CD14-positive monocyte (primary cell): Measurements from ENCODE around the gene ADORA2B. TPM values are rescaled to one million over a fixed set of nuclear protein-coding genes. Genes with fewer than 3 reads are reported as not detected.

Source experiments
- DNase-seq, 3 donors: peaks; one replicate each; pipeline ENCODE4 v3.0.0-alpha.2; 2011 to 2022
- H2AFZ ChIP-seq: 2 replicates; pipeline ENCODE4 v1.6.0; 2012; ENCODE audit warnings: mild to moderate bottlenecking, low read depth, low read length, inconsistent platforms; ENCODE audit not compliant: insufficient read depth, poor library complexity, severe bottlenecking
- H3K27ac ChIP-seq, 2 donors: 1 replicate in 1 of 2; 2 replicates in 1 of 2; pipeline ENCODE4 v1.5.1; 2012 to 2013; ENCODE audit warnings: low read length in 2 of 2, control low read depth in 1 of 2, inconsistent platforms in 1 of 2, low read depth in 1 of 2, mild to moderate bottlenecking in 1 of 2
- H3K27me3 ChIP-seq, 2 donors: one replicate each; pipeline versions ENCODE4 v1.6.0 to v1.6.1; 2011 to 2013; ENCODE audit warnings: low read length in 2 of 2; ENCODE audit not compliant: control insufficient read depth in 2 of 2, insufficient read depth in 2 of 2
- H3K36me3 ChIP-seq, 2 donors: replicated peaks in 1 of 2; 1 replicate in 1 of 2; 2 replicates in 1 of 2; pipeline versions ENCODE4 v1.5.1 to v1.6.1; 2012 to 2013; ENCODE audit warnings: low read length in 2 of 2, control low read depth in 1 of 2, inconsistent platforms in 1 of 2, mild to moderate bottlenecking in 1 of 2; ENCODE audit not compliant: insufficient read depth in 2 of 2, control insufficient read depth in 1 of 2
- H3K4me1 ChIP-seq, 2 donors: 1 replicate in 1 of 2; 2 replicates in 1 of 2; pipeline versions ENCODE4 v1.5.1 to v1.6.1; 2012 to 2013; ENCODE audit warnings: low read length in 2 of 2, control low read depth in 1 of 2, inconsistent platforms in 1 of 2, mild to moderate bottlenecking in 1 of 2, moderate library complexity in 1 of 2; ENCODE audit not compliant: insufficient read depth in 2 of 2, control insufficient read depth in 1 of 2
- H3K4me2 ChIP-seq: replicated peaks from 2 replicates; pipeline ENCODE3; 2012; ENCODE audit warnings: low read length, moderate library complexity, mild to moderate bottlenecking; ENCODE audit not compliant: poor library complexity, severe bottlenecking; ENCODE audit errors: extremely low read depth
- H3K4me3 ChIP-seq, 3 experiments: fragments of 200-600 bp in 1 of 3; sonication (generic) in 1 of 3; replicated peaks in 1 of 3; 1 replicate in 2 of 3; 2 replicates in 1 of 3; pipeline ENCODE4 v1.5.1; 2011 to 2013; ENCODE audit warnings: low read length in 3 of 3, mild to moderate bottlenecking in 3 of 3, control low read depth in 2 of 3, low read depth in 2 of 3, inconsistent platforms in 1 of 3, moderate library complexity in 1 of 3
- H3K79me2 ChIP-seq: 2 replicates; pipeline ENCODE4 v1.6.0; 2012; ENCODE audit warnings: mild to moderate bottlenecking, control low read depth, inconsistent platforms, low read length, moderate library complexity; ENCODE audit not compliant: insufficient read depth
- H3K9ac ChIP-seq: 2 replicates; pipeline ENCODE4 v1.6.0; 2017; ENCODE audit warnings: low read length, mild to moderate bottlenecking; ENCODE audit not compliant: insufficient read depth, poor library complexity, severe bottlenecking
- H3K9me3 ChIP-seq, 2 donors: replicated peaks in 1 of 2; 1 replicate in 1 of 2; 2 replicates in 1 of 2; pipeline versions ENCODE4 v1.5.1 to v1.6.1; 2012 to 2013; ENCODE audit warnings: low read length in 2 of 2, control low read depth in 1 of 2; ENCODE audit not compliant: control insufficient read depth in 1 of 2, insufficient read depth in 1 of 2
- H4K20me1 ChIP-seq: 2 replicates; pipeline ENCODE4 v1.6.0; 2012; ENCODE audit warnings: mild to moderate bottlenecking, low read length, control low read depth, moderate library complexity; ENCODE audit not compliant: insufficient read depth
- H3K27ac Mint-ChIP-seq, 7 donors: one replicate each; pipeline ENCODE4 v1.8.0; 2020; ENCODE audit warnings: mild to moderate bottlenecking in 7 of 7, mixed read lengths in 7 of 7, moderate library complexity in 6 of 7, inconsistent platforms in 2 of 7
- H3K27me3 Mint-ChIP-seq, 3 donors: one replicate each; pipeline ENCODE4 v1.8.0; 2021 to 2022; ENCODE audit warnings: low read depth in 3 of 3, mild to moderate bottlenecking in 3 of 3, mixed read lengths in 3 of 3, moderate library complexity in 3 of 3, inconsistent platforms in 1 of 3
- H3K36me3 Mint-ChIP-seq, 2 donors: one replicate each; pipeline ENCODE4 v1.8.0; 2020; ENCODE audit warnings: mixed read lengths in 2 of 2, inconsistent platforms in 1 of 2, mild to moderate bottlenecking in 1 of 2
- H3K4me1 Mint-ChIP-seq: one replicate; pipeline ENCODE4 v1.8.0; 2020; ENCODE audit warnings: mild to moderate bottlenecking, mixed read lengths
- H3K4me3 Mint-ChIP-seq, 2 donors: one replicate each; pipeline ENCODE4 v1.8.0; 2020; ENCODE audit warnings: mild to moderate bottlenecking in 2 of 2, mixed read lengths in 2 of 2, moderate library complexity in 1 of 2
- H3K9me3 Mint-ChIP-seq, 7 donors: one replicate each; pipeline ENCODE4 v1.8.0; 2020 to 2022; ENCODE audit warnings: mixed read lengths in 7 of 7, mild to moderate bottlenecking in 6 of 7, moderate library complexity in 6 of 7, inconsistent platforms in 2 of 7
- WGBS: methylation state at CpG from one replicate; pipeline ENCODE4 v1.1.5; 2013; ENCODE audit warnings: missing lambda C conversion rate; ENCODE audit not compliant: insufficient coverage; 5-methylcytosine and 5-hydroxymethylcytosine counted together
- intact Hi-C, 2 donors: fragments of 100-400 bp; cut with micrococcal nuclease; formaldehyde crosslinking; loops; one replicate each; pipeline versions ENCODE4 v1.15.0 to v1.15.1; 2023
- polyA plus RNA-seq, 3 donors: library from polyadenylated mRNA; depleted of rRNA in 1 of 3; unstranded in 2 of 3; stranded (reverse) in 1 of 3; fragments of 300-500 nt in 2 of 3; fragments of >200 nt in 1 of 3; fragmentation: Illumina TruSeq in 2 of 3; gene quantifications; 1 replicate in 2 of 3; 2 replicates in 1 of 3; pipeline ENCODE4 v1.2.3, GENCODE V29; 2012 to 2021
- TF ChIP-seq, protein P1 (sequence below): fragments of 200-600 bp; IDR thresholded peaks from one replicate; pipeline ENCODE4 v1.8.0; 2022; ENCODE audit warnings: antibody characterized with exemption, mild to moderate bottlenecking

The ADORA2B gene
- polyA plus RNA-seq, 3 donors, result 2.0 to 6.4 (median 4.4) TPM

DNA sequence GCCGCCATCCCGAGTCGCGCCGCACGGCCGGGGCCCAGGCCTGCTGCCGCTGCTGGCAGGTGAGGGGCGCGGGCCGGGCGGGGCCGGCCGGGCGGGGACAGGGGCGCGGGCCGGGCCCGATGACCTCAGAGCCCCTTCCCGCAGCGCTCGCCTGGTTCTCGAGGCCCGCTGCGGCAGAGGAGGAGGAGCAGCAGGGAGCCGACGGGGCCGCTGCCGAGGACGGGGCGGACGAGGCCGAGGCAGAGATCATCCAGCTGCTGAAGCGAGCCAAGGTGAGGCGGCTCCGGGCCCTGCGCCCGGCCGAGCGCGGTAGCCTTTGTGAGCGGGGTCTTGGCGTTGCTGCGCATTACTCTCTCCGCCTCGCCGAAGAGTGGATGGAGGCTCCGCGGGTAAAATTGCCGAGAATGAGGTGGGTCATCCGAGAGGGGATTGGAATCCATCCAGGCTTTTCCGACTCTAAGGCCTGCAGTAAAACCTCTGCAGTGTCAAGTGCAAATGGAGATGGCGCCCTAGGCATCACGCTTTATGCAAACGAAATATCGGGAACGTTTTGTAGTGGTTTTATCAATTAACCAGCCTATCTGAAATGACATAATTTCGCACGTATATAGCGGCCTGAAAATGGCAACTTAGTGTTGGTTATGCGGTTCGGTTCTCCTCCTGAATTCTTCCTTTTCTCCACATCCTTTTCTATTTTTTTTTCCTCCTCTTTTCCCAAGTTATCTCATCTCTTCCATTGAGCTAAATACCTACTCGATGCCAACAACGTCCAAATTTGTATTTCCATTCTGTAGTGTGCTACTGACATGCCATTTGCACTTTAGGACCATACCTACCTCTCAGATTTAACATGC, 55.3 kb downstream of the ADORA2B start:
- Histone ChIP-seq H2AFZ (peak overlapping the region; percentile 42), H3K27ac (peak overlapping the region; percentile 72 to 98), H3K27me3 (no peaks in the 10 kb centered on the region), H3K36me3 (peaks cover 33 to 37% of the 10 kb centered on the region in 2 donors), H4K20me1 (peaks cover 18% of the 10 kb centered on the region), H3K79me2 (peaks cover 48% of the 10 kb centered on the region), H3K4me3 (peak overlapping the region; percentile 46 to 78 (median 65)), H3K9ac (peak overlapping the region; percentile 87), H3K9me3 (no peaks in the 10 kb centered on the region), H3K4me1 (peaks cover 51 to 58% of the 10 kb centered on the region in 2 donors), H3K4me2 (peak overlapping the region; percentile 91)
- TF ChIP-seq, protein P1, sequence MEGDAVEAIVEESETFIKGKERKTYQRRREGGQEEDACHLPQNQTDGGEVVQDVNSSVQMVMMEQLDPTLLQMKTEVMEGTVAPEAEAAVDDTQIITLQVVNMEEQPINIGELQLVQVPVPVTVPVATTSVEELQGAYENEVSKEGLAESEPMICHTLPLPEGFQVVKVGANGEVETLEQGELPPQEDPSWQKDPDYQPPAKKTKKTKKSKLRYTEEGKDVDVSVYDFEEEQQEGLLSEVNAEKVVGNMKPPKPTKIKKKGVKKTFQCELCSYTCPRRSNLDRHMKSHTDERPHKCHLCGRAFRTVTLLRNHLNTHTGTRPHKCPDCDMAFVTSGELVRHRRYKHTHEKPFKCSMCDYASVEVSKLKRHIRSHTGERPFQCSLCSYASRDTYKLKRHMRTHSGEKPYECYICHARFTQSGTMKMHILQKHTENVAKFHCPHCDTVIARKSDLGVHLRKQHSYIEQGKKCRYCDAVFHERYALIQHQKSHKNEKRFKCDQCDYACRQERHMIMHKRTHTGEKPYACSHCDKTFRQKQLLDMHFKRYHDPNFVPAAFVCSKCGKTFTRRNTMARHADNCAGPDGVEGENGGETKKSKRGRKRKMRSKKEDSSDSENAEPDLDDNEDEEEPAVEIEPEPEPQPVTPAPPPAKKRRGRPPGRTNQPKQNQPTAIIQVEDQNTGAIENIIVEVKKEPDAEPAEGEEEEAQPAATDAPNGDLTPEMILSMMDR, result no peak
- Mint-ChIP-seq H3K36me3 (peaks cover 44 to 50% of the 10 kb centered on the region in 2 donors), H3K27ac (peak overlapping the region; percentile 83 to 98 (median 90)), H3K4me1 (peaks cover 54% of the 10 kb centered on the region), H3K9me3 (peaks cover 0 to 5% (median 0%) of the 10 kb centered on the region in 7 donors), H3K27me3 (peaks cover 0 to 3% (median 2%) of the 10 kb centered on the region in 3 donors), H3K4me3 (peak overlapping the region; percentile 89 to 93)
- DNase-seq, result peak; percentile 19 to 49 (median 26)
- WGBS, result 1% methylated on average over 61 of the region's 64 CpGs
- intact Hi-C loops, result loop anchor here (2.0 to 5.0 kb wide), 7 partner anchors 48 to 738 kb away; partner anchors contain the start of gene ADORA2B (in 1 of the 2)

DNA sequence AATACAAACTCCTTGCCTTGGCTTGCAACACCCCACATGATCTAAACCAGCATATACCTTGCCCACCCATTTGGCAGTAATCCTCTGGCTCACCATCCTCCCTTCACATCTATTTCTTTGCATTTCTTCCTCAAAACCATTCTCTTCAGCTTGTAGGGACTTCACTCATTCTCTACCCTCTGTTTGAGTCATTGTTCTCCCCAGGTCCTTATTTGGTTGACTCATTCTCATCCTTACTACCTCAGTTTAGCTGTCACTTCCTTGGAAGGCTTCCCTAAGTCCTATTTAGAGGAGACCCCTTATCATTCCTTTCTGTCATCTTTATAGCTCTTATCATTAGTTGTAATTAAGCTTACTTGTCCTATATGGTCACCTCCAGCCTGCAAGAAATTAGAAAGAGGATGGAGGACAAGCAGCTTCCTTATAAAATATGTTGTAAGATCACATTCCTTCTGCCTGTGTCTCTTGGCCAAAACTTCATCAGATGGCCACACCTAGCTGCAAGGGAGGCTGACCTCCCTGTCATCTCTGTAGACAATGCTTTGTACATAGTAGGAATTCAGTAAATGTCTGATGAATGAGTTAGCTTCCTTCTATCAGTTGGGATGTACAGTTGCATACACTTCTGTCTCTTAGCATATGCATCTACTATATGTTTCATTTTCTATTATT, 56.4 kb downstream of the ADORA2B start:
- Histone ChIP-seq H2AFZ (no peak overlapping the region), H3K79me2 (peaks cover 37% of the 10 kb centered on the region), H3K4me1 (peaks cover 39 to 46% of the 10 kb centered on the region in 2 donors), H3K27me3 (no peaks in the 10 kb centered on the region), H3K9ac (no peak overlapping the region), H3K36me3 (peaks cover 43 to 49% of the 10 kb centered on the region in 2 donors), H3K4me2 (peak overlapping the region; percentile 91), H4K20me1 (peaks cover 18% of the 10 kb centered on the region), H3K27ac (peak overlapping the region in 1 of 2 donors; percentile 98), H3K9me3 (no peaks in the 10 kb centered on the region), H3K4me3 (peak overlapping the region in 1 of 3 experiments; percentile 78)
- H3K36me3 Mint-ChIP-seq, result peaks cover 53 to 60% of the 10 kb centered on the region in 2 donors
- H3K27ac Mint-ChIP-seq, result peak overlapping the region in 6 of 7 donors; percentile 12 to 62 (median 35)
- H3K9me3 Mint-ChIP-seq, result peaks cover 0 to 5% (median 0%) of the 10 kb centered on the region in 7 donors
- peak in 2 of 3 donors; percentile 26 to 68 for DNase-seq
- peaks cover 43% of the 10 kb centered on the region for H3K4me1 Mint-ChIP-seq
- H3K4me3 Mint-ChIP-seq, result peak overlapping the region; percentile 89 to 93
- TF ChIP-seq, protein P1, result no peak
- H3K27me3 Mint-ChIP-seq, result peaks cover 0 to 3% (median 2%) of the 10 kb centered on the region in 3 donors
- intact Hi-C loops, result no loop called here
